ENCODE data around the gene RTL3.

- TF ChIP-seq EZH2phosphoT487 (IDR thresholded peaks at IDR 0.05; ENCODE audit: unreplicated experiment) (no peak), POLR2AphosphoS5 (IDR thresholded peaks at IDR 0.05; ENCODE audit: low read depth) (no peak), CTCF (conservative IDR thresholded peaks at IDR 0.05; ENCODE audit: low read depth in 2 of 2) (no peak), ZNF462 (CRISPR knock-in tag; IDR thresholded peaks at IDR 0.05) (no peak), JUNB (IDR thresholded peaks at IDR 0.05; ENCODE audit: unreplicated experiment) (no peak), REST (IDR thresholded peaks at IDR 0.05; ENCODE audit: unreplicated experiment) (no peak), EZH2 (IDR thresholded peaks at IDR 0.05; ENCODE audit: low read depth, unreplicated experiment) (no peak), ETS1 (IDR thresholded peaks at IDR 0.05) (no peak), ZNF114 (CRISPR knock-in tag; IDR thresholded peaks at IDR 0.05) (no peak), CREB1 (CRISPR knock-in tag; IDR thresholded peaks at IDR 0.05; ENCODE audit: low read depth) (no peak), ZNF331 (CRISPR knock-in tag; IDR thresholded peaks at IDR 0.05; ENCODE audit: low read depth) (no peak)
Observed at GRCh38 chrX:78661836-78662235, 2.7 kb upstream of the RTL3 start.

Measured in GM23338 (cell line).